Measurements from ENCODE around the gene NFKBIA. TPM values are rescaled to one million over a fixed set of nuclear protein-coding genes. Genes with fewer than 3 reads are reported as not detected.

The NFKBIA gene
- total and polyA plus RNA-seq, 2 of the 8 experiments (the other 6 are each of a cell fraction or from before 2014, with no cell fraction given), result 25.9 to 49.7 TPM

GRCh38 chr14:35406506-35407305 lies 2.2 kb upstream of the NFKBIA start (continued):
- TF ChIP-seq CHD7 (IDR thresholded peaks at IDR 0.05; ENCODE audit: insufficient replicate concordance, low read length) (no peak), CTBP2 (IDR thresholded peaks at IDR 0.05; ENCODE audit: borderline replicate concordance, insufficient read depth, insufficient read length, low read length) (no peak), JUN (IDR thresholded peaks at IDR 0.05; ENCODE audit: low read depth, low read length) (no peak), EZH2 (IDR thresholded peaks at IDR 0.05; ENCODE audit: low read depth, low read length, severe bottlenecking) (no peak), CTCF (IDR thresholded peaks at IDR 0.05; ENCODE audit: control extremely low read depth in 1 of 3, insufficient read depth in 1 of 3, low read depth in 1 of 3, low read length in 3 of 3) (peak in 2 of 3 experiments; percentile 63 to 68; a peak in 3 of 4 replicates)

All from H1 (cell line).